ENCODE measurements around the gene SLC4A1AP. TPM values are rescaled to one million over a fixed set of nuclear protein-coding genes. Genes with fewer than 3 reads are reported as not detected.

Gene SLC4A1AP
- total and polyA plus RNA-seq, 2 donors from 2014 or later = 19.1 to 20.9 TPM

- peaks cover 0 to 6% (median 6%) of the 10 kb centered on the region in 3 donors for H3K4me1 ChIP-seq (ENCODE audit: control insufficient read depth in 2 of 3, insufficient read depth in 2 of 3, low read depth in 1 of 3, low read length in 3 of 3)
- H3K36me3 ChIP-seq (ENCODE audit: control insufficient read depth in 2 of 3, insufficient read depth in 3 of 3, low read length in 3 of 3) = no peaks in the 10 kb centered on the region
- DNase-seq (peak; percentile 61 to 84 (median 81)), FAIRE-seq (no peak)
- intact Hi-C loops (cut with DNase I) = no loop called here
- TF ChIP-seq CTCF (IDR thresholded peaks at IDR 0.05; ENCODE audit: borderline replicate concordance, extremely low read depth, insufficient read depth) = no peak
- no peaks in the 10 kb centered on the region for H3K27me3 ChIP-seq (ENCODE audit: control insufficient read depth, insufficient read depth, low read length)
- no peaks in the 10 kb centered on the region for H3K9me3 ChIP-seq (ENCODE audit: control insufficient read depth in 2 of 3, insufficient read depth in 1 of 3, low read length in 3 of 3)
- H3K4me3 ChIP-seq (ENCODE audit: low read length in 3 of 3) = peak overlapping the region; percentile 6 to 60 (median 33)
- H3K9ac ChIP-seq (ENCODE audit: low read length in 3 of 3) = peak overlapping the region in 2 of 3 donors; percentile 37 to 67
- H3K27ac ChIP-seq (ENCODE audit: low read depth in 2 of 2, low read length in 2 of 2) = peak overlapping the region; percentile 57 to 67
Observed at GRCh38 chr2:27715318-27716210, 51.9 kb downstream of the SLC4A1AP start.

GRCh38 chr2:27716301-27717069 is 52.8 kb downstream of the SLC4A1AP start:
- intact Hi-C loops (cut with DNase I) = no loop called here
- Histone ChIP-seq H3K4me1 (ENCODE audit: control insufficient read depth in 2 of 3, insufficient read depth in 2 of 3, low read depth in 1 of 3, low read length in 3 of 3) (peaks cover 0 to 8% (median 6%) of the 10 kb centered on the region in 3 donors), H3K36me3 (ENCODE audit: control insufficient read depth in 2 of 3, insufficient read depth in 3 of 3, low read length in 3 of 3) (no peaks in the 10 kb centered on the region), H3K27me3 (ENCODE audit: control insufficient read depth, insufficient read depth, low read length) (no peaks in the 10 kb centered on the region), H3K27ac (ENCODE audit: low read depth in 2 of 2, low read length in 2 of 2) (peak overlapping the region; percentile 27 to 32), H3K9ac (ENCODE audit: low read length in 3 of 3) (peak overlapping the region in 1 of 3 donors; percentile 40), H3K9me3 (ENCODE audit: control insufficient read depth in 2 of 3, insufficient read depth in 1 of 3, low read length in 3 of 3) (no peaks in the 10 kb centered on the region), H3K4me3 (ENCODE audit: low read length in 3 of 3) (no peak overlapping the region)
- DNase-seq = peak in 1 of 5 donors; percentile 23
- no peak for TF ChIP-seq CTCF (IDR thresholded peaks at IDR 0.05; ENCODE audit: borderline replicate concordance, extremely low read depth, insufficient read depth)
- no peak for FAIRE-seq

GRCh38 chr2:27717070-27717795 is 53.5 kb downstream of the SLC4A1AP start:
- intact Hi-C loops (cut with DNase I) = no loop called here
- DNase-seq (peak in 2 of 5 donors; percentile 41 to 51), FAIRE-seq (no peak)
- H3K27ac ChIP-seq (ENCODE audit: low read depth in 2 of 2, low read length in 2 of 2) = peak overlapping the region in 1 of 2 donors; percentile 22
- no peaks in the 10 kb centered on the region for H3K36me3 ChIP-seq (ENCODE audit: control insufficient read depth in 2 of 3, insufficient read depth in 3 of 3, low read length in 3 of 3)
- TF ChIP-seq CTCF (IDR thresholded peaks at IDR 0.05; ENCODE audit: borderline replicate concordance, extremely low read depth, insufficient read depth) = no peak
- no peaks in the 10 kb centered on the region for H3K9me3 ChIP-seq (ENCODE audit: control insufficient read depth in 2 of 3, insufficient read depth in 1 of 3, low read length in 3 of 3)
- H3K9ac ChIP-seq (ENCODE audit: low read length in 3 of 3) = peak overlapping the region in 1 of 3 donors; percentile 40
- H3K4me3 ChIP-seq (ENCODE audit: low read length in 3 of 3) = no peak overlapping the region
- H3K4me1 ChIP-seq (ENCODE audit: control insufficient read depth in 2 of 3, insufficient read depth in 2 of 3, low read depth in 1 of 3, low read length in 3 of 3) = peaks cover 0 to 8% (median 6%) of the 10 kb centered on the region in 3 donors
- H3K27me3 ChIP-seq (ENCODE audit: control insufficient read depth, insufficient read depth, low read length) = no peaks in the 10 kb centered on the region
